Activated naive CD4-positive, alpha-beta T cell treated with anti-CD3 and anti-CD28 coated beads, Interleukin-2, amount 50 U/mL, for 16 hours (primary cell): Measurements from ENCODE around the gene ACVR1B.
A peak's percentile ranks its signal among the peaks of the same experiment; 100 is the strongest.

ENCODE experiments used
- DNase-seq: peaks from one replicate; pipeline ENCODE4 v3.0.0-alpha.2; 2020

The ACVR1B gene

GRCh38 chr12:51951199-51951842, at the start of gene ACVR1B:
Gene ACVR1B (plus strand): TSS chr12:51951699. CDS start chr12:51951744, 45 bp downstream.
- peak; percentile 94 for DNase-seq

GRCh38 chr12:51901881-51902280, 49.6 kb upstream of the ACVR1B start:
- DNase-seq = no peak

- no peak for DNase-seq
Observed at GRCh38 chr12:51904951-51905470, 46.5 kb upstream of the ACVR1B start.

GRCh38 chr12:51905471-51906429, 45.7 kb upstream of the ACVR1B start:
- DNase-seq = no peak

GRCh38 chr12:51906430-51907082, 44.9 kb upstream of the ACVR1B start:
- no peak for DNase-seq

GRCh38 chr12:51907083-51907855, 44.2 kb upstream of the ACVR1B start, which contains the start of gene ACVRL1:
Gene ACVRL1 (plus strand): TSS chr12:51907504. CDS start chr12:51912475, 4,971 bp downstream.
- no peak for DNase-seq

GRCh38 chr12:51907856-51908425, 43.6 kb upstream of the ACVR1B start:
- DNase-seq = no peak

GRCh38 chr12:51908876-51909592, 42.5 kb upstream of the ACVR1B start:
- DNase-seq = no peak

GRCh38 chr12:51910168-51910567, 41.3 kb upstream of the ACVR1B start:
- DNase-seq = no peak

GRCh38 chr12:51910691-51911090, 40.8 kb upstream of the ACVR1B start:
- no peak for DNase-seq

GRCh38 chr12:51911307-51911706, 40.2 kb upstream of the ACVR1B start:
- DNase-seq = no peak

- no peak for DNase-seq
Observed at GRCh38 chr12:51911788-51912711, 39.4 kb upstream of the ACVR1B start.

GRCh38 chr12:51913071-51914033, 38.1 kb upstream of the ACVR1B start:
- DNase-seq = no peak

GRCh38 chr12:51914034-51914923, 37.2 kb upstream of the ACVR1B start:
- DNase-seq = no peak

GRCh38 chr12:51915003-51915625, 36.4 kb upstream of the ACVR1B start:
- DNase-seq = no peak

- no peak for DNase-seq
Observed at GRCh38 chr12:51915951-51916350, 35.5 kb upstream of the ACVR1B start.

GRCh38 chr12:51917041-51917590, 34.4 kb upstream of the ACVR1B start:
- no peak for DNase-seq
